GM12892 (cell line): ENCODE data around the gene MZT2A.
"Not testable (repeated sequence)": the region's sequence is repeated elsewhere in the genome, so short reads cannot be mapped to it uniquely, and the experiment has no call there.

Experiments
- POLR2A ChIP-seq: IDR thresholded peaks from 2 replicates; pipeline ENCODE4 v1.6.1; 2011; ENCODE audit warnings: low read depth, low read length, control low read depth
- TAF1 ChIP-seq: IDR thresholded peaks from 2 replicates; pipeline ENCODE4 v1.6.1; 2011; ENCODE audit warnings: low read depth, mild to moderate bottlenecking, control low read depth, low read length, borderline replicate concordance

- not testable (repeated sequence) for TF ChIP-seq TAF1, POLR2A
Observed at GRCh38 chr2:131495506-131495905, 3.3 kb upstream of the MZT2A start.
